Measurements from ENCODE around the gene FBRSL1. TPM values are rescaled to one million over a fixed set of nuclear protein-coding genes. Genes with fewer than 3 reads are reported as not detected.
A peak's percentile ranks its signal among the peaks of the same experiment; 100 is the strongest.
"Not testable (repeated sequence)": the region's sequence is repeated elsewhere in the genome, so short reads cannot be mapped to it uniquely, and the experiment has no call there.

The FBRSL1 gene
- 10 to 100 TPM in 2 of 4 donors, 1 to 10 TPM in 2; 5.9 to 16.0 (median 9.4) TPM for total RNA-seq

GRCh38 chr12:132489602-132490266 lies at the start of gene FBRSL1:
TSS of gene FBRSL1 (plus strand) at chr12:132490151.
- TF ChIP-seq, protein P1, sequence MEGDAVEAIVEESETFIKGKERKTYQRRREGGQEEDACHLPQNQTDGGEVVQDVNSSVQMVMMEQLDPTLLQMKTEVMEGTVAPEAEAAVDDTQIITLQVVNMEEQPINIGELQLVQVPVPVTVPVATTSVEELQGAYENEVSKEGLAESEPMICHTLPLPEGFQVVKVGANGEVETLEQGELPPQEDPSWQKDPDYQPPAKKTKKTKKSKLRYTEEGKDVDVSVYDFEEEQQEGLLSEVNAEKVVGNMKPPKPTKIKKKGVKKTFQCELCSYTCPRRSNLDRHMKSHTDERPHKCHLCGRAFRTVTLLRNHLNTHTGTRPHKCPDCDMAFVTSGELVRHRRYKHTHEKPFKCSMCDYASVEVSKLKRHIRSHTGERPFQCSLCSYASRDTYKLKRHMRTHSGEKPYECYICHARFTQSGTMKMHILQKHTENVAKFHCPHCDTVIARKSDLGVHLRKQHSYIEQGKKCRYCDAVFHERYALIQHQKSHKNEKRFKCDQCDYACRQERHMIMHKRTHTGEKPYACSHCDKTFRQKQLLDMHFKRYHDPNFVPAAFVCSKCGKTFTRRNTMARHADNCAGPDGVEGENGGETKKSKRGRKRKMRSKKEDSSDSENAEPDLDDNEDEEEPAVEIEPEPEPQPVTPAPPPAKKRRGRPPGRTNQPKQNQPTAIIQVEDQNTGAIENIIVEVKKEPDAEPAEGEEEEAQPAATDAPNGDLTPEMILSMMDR (IDR thresholded peaks at IDR 0.05) = no peak
- ATAC-seq (ENCODE audit: low FRiP score) = peak; percentile 80
- peak; percentile 83 for DNase-seq (ENCODE audit: low spot score)

DNA sequence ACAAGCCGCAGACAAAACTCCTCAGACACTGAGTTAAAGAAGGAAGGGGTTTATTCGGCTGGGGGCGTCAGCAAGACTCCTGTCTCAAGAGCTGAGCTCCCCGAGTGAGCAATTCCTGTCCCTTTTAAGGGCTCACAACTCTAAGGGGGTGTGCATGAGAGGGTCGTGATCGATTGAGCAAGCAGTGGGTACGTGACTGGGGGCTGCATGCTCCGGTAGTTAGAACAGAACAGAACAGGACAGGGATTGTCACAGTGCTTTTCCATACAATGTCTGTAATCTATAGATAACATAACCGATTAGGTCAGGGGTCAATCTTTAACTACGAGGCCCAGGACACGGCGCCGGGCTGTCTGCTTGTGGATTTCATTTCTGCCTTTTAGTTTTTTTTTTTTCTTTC lies 49.5 kb upstream of the FBRSL1 start:
- ATAC-seq (ENCODE audit: low FRiP score) = not testable (repeated sequence)

GRCh38 chr12:132441871-132442863 lies 47.8 kb upstream of the FBRSL1 start:
- TF ChIP-seq, protein P1 (IDR thresholded peaks at IDR 0.05) = no peak
- DNase-seq (ENCODE audit: low spot score) = no peak
- ATAC-seq (ENCODE audit: low FRiP score) = no peak

More for the DNA sequence above, 49.5 kb upstream of the FBRSL1 start:
- not testable (repeated sequence) for DNase-seq (ENCODE audit: low spot score)

GRCh38 chr12:132443091-132443490 lies 46.9 kb upstream of the FBRSL1 start:
- ATAC-seq (ENCODE audit: low FRiP score) (no peak), DNase-seq (ENCODE audit: low spot score) (no peak)
- TF ChIP-seq, protein P1 (IDR thresholded peaks at IDR 0.05) = no peak

DNA sequence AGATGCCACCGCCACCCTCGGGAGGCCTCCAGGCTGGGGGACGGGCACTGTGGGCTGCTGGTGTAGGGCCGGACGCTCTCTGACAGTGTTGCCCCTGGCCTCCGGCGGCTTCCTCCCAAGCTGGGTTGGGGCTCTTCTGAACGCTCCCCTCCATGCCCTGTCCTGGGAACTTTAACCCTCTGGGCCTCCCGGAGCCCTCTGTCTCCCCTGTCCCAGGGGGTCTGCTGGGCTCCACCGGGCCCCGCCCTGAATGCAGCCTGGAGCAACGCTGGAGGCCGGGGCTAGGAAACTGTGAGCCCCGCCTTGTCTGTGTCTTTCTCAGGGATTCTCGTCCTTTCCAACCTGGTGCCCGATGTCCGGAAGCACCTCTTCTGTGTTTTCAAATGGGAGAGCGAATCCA lies 45.7 kb upstream of the FBRSL1 start:
- no peak for DNase-seq (ENCODE audit: low spot score)
- TF ChIP-seq, protein P1 (IDR thresholded peaks at IDR 0.05) = no peak
- no peak for ATAC-seq (ENCODE audit: low FRiP score)

DNA sequence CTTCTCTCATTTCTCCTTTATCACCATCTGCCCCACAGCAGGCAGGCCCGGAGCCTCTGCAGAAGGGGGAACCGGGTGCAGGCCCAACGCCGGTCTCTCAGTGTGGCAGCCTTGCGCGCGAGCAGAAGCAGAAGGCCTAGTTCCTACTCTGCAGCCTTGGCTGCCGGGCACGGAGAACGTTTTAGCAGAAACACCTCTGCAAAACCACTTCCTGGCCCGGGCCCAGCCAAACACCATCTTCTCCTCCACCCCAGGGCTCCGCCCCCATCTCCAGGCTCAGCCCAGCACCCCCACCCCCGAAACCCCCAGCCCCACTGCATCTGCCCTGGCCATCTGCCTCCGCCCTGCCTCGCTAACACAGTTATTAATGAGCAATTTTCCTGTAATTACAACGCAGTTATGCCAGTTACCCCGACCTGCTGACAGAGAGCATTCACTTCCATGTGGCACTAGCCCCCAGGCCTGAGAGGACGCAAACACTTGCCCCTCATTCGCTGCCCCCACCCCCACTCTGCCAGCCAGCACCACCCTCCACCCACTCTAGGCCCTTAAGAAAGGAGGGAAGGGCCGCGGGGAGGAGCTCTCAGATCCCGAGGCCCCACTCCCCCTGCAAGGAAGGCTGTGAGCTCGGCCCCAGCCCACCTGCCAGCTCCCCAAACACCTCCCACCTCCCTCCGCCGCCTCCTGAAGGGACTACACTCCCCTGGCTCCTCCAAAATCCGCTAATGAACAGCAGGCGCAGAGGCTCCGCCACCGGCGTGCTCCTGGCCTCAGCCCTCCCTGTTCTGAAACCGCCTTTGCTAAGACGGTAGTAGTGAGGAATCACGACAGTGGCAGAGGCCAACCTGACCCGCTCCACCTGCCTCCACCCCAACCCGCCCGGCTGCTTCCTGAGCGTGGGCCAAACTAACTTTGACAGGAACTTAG lies 44.7 kb upstream of the FBRSL1 start:
- TF ChIP-seq, protein P1 (IDR thresholded peaks at IDR 0.05) = no peak
- no peak for DNase-seq (ENCODE audit: low spot score)
- peak; percentile 36 for ATAC-seq (ENCODE audit: low FRiP score)
